BLaER1 (cell line): ENCODE measurements around the gene SPDYE16.
"Not testable (repeated sequence)": the region's sequence is repeated elsewhere in the genome, so short reads cannot be mapped to it uniquely, and the experiment has no call there.

Experiments used
- H3K27ac ChIP-seq: shearing (Covaris generic); formaldehyde crosslinking; 2 replicates; pipeline ENCODE4 v1.8.1; 2022
- H3K27me3 ChIP-seq: shearing (Covaris generic); formaldehyde crosslinking; 2 replicates; pipeline ENCODE4 v1.8.1; 2022
- H3K36me3 ChIP-seq: shearing (Covaris generic); formaldehyde crosslinking; 2 replicates; pipeline ENCODE4 v1.8.1; 2022
- H3K4me1 ChIP-seq: shearing (Covaris generic); formaldehyde crosslinking; 2 replicates; pipeline ENCODE4 v1.8.1; 2022
- H3K4me2 ChIP-seq: shearing (Covaris generic); formaldehyde crosslinking; 2 replicates; pipeline ENCODE4 v1.8.1; 2022
- H3K4me3 ChIP-seq: shearing (Covaris generic); formaldehyde crosslinking; 2 replicates; pipeline ENCODE4 v1.8.1; 2022
- H3K9ac ChIP-seq: shearing (Covaris generic); formaldehyde crosslinking; 2 replicates; pipeline ENCODE4 v1.8.1; 2022
- H3K9me3 ChIP-seq: shearing (Covaris generic); formaldehyde crosslinking; 2 replicates; pipeline ENCODE4 v1.8.1; 2022
- H4K20me1 ChIP-seq: shearing (Covaris generic); formaldehyde crosslinking; 2 replicates; pipeline ENCODE4 v1.8.1; 2022

Gene SPDYE16, protein sequence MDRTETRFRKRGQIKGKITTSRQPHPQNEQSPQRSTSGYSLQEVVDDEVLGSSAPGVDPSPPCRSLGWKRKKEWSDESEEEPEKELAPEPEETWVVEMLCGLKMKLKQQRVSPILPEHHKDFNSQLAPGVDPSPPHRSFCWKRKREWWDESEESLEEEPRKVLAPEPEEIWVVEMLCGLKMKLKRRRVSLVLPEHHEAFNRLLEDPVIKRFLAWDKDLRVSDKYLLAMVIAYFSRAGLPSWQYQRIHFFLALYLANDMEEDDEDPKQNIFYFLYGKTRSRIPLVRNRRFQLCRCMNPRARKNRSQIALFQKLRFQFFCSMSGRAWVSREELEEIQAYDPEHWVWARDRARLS

DNA sequence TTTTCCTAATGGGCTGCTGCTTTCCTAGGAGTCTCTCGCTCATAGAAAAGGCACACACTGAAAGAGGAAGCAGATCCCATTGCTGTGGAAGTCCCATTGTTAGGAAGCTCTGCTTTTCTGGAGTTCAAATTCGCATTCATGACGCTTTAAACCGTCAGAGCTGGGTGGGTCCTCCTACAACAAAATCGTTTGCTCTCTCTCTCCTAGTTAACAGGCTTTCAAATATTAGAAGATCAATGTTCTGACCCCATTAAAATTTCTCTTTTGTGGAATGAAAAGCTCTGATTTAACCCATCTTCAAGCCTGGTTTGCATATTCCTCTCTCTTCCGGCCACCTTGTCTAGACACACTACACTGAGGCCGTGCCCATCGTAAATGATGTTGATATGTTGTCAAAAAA, at the start of gene SPDYE16:
Gene SPDYE16 (minus strand): TSS at position 101 of the 400 bp plus-strand sequence. CDS start 1,838 bp downstream, outside the sequence.
- not testable (repeated sequence) for H3K4me1 ChIP-seq, H3K36me3 ChIP-seq, H4K20me1 ChIP-seq, H3K4me3 ChIP-seq, H3K9ac ChIP-seq, H3K27ac ChIP-seq, H3K9me3 ChIP-seq, H3K27me3 ChIP-seq, H3K4me2 ChIP-seq

DNA sequence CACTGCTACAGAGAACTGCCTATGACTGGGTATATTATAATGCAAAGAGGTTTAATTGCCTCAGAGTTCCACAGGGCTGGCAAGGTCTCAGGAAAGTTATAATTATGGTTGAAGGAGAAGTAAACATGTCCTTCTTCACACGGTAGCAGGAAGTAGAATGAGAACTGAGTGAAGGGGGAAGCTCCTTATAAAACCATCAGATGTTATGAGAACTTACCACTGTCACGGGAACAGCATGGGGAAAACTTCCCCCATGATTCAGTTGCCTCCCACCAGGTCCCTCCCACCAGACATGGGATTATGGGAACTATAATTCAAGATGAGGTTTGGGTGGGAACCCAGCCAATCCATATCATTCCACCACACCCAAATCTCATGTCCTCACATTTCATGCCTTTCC, 49.6 kb upstream of the SPDYE16 start:
- not testable (repeated sequence) for H3K9ac ChIP-seq, H3K4me2 ChIP-seq, H3K4me3 ChIP-seq, H3K27me3 ChIP-seq, H3K27ac ChIP-seq, H3K9me3 ChIP-seq, H4K20me1 ChIP-seq
- H3K4me1 ChIP-seq, result peaks cover 24% of the 10 kb centered on the region
- peaks cover 16% of the 10 kb centered on the region for H3K36me3 ChIP-seq

DNA sequence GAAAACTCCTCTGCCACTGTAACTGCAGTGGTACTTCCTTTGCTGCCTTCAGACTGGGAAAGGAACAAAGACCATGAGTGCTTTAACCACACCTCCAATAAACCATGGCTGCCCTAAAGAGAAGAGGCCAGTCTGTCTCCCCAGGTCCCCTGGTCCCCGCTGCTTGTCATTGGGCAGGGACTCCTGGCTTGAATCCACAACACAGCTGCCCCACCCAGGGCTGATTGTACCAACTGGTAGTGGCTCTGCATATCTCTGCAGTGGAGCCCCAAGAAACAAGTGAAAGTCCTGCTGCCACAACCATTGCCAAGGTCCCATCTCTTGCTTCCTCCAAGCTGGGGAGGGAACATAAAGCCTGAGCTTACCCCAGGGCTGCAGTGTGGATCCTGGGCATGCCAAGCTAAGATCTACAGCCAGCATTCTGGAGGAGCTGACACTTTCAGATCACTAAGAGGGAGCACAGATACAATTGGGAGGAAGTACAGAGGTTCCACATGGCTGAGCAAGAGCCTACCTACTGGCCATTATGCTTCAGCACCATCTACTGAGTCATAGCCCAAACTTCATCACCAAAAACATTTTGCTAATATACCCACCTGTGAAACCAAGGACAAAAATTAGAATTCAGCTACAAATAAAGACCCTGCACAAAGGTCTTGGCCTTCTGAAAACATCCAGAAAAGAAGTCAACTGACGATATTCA, 48.7 kb upstream of the SPDYE16 start:
- Histone ChIP-seq H3K4me1 (peaks cover 26% of the 10 kb centered on the region), H3K4me2 (peak overlapping the region; percentile 13), H3K36me3 (peaks cover 19% of the 10 kb centered on the region), H4K20me1 (peaks cover 11% of the 10 kb centered on the region; the same call in 1 of the 2 replicates)
- H3K4me3 ChIP-seq, H3K27me3 ChIP-seq, H3K9ac ChIP-seq, H3K27ac ChIP-seq, H3K9me3 ChIP-seq: not testable (repeated sequence)

DNA sequence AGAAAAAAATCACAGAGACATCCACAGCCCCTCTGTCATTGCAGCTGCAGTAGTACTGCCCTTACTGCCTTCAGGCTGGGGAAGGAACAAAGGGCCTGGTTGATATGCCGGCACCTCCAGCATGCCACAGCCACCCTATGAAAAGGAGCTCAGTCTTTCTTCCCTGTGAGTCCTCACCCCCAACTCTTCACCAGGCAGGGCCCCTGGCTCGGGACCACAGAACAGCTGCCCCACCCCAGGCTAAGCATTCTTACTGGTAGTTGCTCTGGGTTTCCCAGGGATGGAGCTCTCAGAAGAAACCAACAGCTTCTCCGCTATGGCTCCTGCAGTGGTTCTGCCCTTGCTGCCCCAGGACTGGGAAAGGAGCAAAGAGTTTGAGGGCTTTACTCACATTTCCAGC, 47.9 kb upstream of the SPDYE16 start:
- H3K27me3 ChIP-seq, H3K9me3 ChIP-seq, H3K4me3 ChIP-seq, H3K9ac ChIP-seq, H3K27ac ChIP-seq: not testable (repeated sequence)
- peaks cover 14% of the 10 kb centered on the region; the same call in 1 of the 2 replicates for H4K20me1 ChIP-seq
- H3K36me3 ChIP-seq, result peaks cover 20% of the 10 kb centered on the region
- peaks cover 26% of the 10 kb centered on the region for H3K4me1 ChIP-seq
- peak overlapping the region; percentile 13 for H3K4me2 ChIP-seq

DNA sequence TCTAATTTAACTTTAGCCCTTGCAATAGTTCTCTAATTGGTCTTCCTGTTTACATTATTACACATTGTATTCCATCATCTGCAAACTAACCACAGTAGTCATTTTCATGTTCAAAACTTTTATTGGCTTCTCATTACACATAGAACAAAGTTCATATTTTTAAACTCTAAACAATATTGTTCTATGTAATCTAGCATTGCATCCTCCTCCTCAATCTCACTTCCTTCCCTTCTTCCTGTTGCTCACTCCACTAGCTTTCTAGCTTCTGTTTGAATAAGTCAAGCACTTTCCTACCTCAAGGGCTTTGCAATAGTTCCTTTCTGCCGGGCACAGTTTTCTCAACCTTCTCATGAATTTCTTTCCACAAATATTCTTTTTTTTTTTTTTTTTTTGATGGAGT, 45.5 kb upstream of the SPDYE16 start:
- Histone ChIP-seq H3K4me1 (peaks cover 26% of the 10 kb centered on the region), H4K20me1 (peaks cover 14% of the 10 kb centered on the region; the same call in 1 of the 2 replicates), H3K36me3 (peaks cover 20% of the 10 kb centered on the region)
- H3K9ac ChIP-seq, H3K4me2 ChIP-seq, H3K4me3 ChIP-seq, H3K27ac ChIP-seq, H3K9me3 ChIP-seq, H3K27me3 ChIP-seq: not testable (repeated sequence)

DNA sequence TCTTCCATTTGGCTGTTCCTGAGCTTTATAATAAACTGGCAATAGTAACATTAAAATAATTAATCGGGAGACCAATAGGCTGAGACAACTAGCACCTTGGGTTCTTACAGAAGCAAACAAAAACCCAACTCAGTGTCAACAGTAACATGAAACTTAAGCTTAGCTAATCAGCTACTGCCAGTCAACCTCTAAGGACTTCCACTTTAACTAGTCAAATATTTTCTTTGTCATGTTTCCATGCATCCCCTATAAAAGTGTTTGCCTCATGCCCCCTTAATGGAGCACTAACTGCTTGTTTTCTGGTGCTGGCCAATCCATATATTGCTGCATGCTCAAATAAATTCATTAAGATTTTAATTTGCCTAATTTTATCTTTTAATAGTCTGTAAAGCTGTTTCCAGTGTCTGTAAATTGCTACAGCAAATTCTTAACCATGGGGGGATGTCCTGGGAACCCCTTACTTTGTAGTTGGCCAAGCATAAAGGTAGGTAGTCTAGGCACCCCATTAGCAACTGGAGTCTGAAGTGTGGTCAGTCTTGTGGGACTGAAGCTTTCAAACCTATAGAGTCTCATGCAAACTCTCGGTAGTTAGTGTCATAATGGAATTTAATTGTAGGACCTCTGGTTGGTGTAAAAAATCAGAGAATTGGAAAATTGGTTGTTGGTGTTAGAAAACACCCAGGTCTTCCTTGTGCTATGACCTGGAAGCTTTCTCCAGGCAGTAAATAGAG, 43.7 kb upstream of the SPDYE16 start:
- not testable (repeated sequence) for H3K9ac ChIP-seq, H3K27ac ChIP-seq, H3K4me3 ChIP-seq, H3K9me3 ChIP-seq, H3K4me2 ChIP-seq, H3K27me3 ChIP-seq
- Histone ChIP-seq H3K36me3 (peaks cover 14% of the 10 kb centered on the region; the same call in 1 of the 2 replicates), H3K4me1 (peaks cover 21% of the 10 kb centered on the region), H4K20me1 (peaks cover 14% of the 10 kb centered on the region; the same call in 1 of the 2 replicates)

DNA sequence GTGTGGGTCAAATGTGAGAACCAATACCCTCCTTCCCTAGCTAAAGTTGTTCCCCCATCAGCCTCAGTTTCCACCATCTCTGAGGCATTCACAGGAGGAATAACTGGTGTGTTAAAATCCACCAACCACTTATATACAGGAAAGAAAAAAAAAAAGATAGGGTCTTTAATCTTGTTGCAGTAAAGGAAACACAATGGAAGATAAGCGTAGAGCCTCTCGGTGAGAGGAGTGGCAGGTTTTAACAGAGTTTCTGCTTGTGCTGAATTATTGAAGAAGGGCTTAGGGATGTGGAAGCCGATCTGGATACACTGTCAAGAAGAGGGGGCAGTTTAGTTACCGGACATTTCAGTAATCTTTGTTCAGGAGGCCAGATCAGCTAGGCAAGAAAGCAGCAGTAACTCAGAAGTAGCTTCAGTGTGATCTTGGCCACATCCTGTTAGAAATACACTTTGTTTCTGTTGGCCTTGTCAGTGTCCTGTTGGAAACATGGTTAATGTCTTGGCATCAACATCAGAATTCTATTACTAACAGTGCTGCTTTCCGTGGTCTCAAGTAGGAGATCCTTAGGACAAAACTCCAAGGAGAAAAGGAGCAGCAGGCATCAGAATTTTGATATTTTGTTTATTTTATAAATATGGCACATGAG, 40.7 kb upstream of the SPDYE16 start:
- H3K4me1 ChIP-seq, H3K27me3 ChIP-seq, H3K4me2 ChIP-seq, H3K9ac ChIP-seq, H3K9me3 ChIP-seq, H3K36me3 ChIP-seq, H3K4me3 ChIP-seq, H3K27ac ChIP-seq: not testable (repeated sequence)
- peaks cover 14% of the 10 kb centered on the region; the same call in 1 of the 2 replicates for H4K20me1 ChIP-seq

DNA sequence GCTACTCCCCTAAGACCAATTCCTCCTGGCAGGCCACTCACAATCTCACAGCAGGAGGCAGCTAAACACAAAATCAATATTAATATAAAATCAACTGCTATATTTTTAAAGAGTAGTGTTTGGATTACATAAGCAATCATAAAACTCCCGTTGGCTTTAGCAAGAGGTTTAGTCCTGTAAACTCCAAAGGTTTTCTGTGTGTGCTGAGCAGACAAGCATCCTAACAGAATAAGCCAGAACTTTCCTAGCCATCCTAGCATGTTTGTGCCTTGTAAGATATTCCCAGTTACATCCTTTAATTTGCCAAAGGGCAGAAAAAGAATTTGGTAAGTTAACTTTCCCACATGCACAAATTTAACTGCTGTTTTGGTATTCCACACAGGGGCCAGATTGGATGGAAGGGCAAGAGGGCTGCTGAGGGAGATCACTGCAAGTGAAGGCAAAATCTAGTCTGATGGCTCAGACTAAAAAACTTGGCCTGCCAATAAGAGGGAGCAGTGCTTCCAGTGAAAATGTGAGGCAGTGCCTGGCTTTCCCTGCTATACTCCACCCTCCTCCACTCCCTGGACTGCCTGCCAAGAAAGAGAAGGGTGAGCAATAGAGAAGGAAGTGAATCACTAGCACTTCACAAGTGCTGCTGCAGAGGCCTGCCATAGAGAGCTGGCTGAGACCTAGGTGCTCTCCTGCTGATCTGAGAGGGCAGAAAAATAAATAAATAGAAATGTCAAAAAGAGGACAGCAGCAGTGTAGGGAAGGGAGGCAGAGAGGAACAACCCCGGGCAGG, 39.9 kb upstream of the SPDYE16 start:
- H3K4me2 ChIP-seq, H3K36me3 ChIP-seq, H3K27me3 ChIP-seq, H3K4me3 ChIP-seq, H3K27ac ChIP-seq, H3K4me1 ChIP-seq, H3K9me3 ChIP-seq, H3K9ac ChIP-seq: not testable (repeated sequence)
- H4K20me1 ChIP-seq, result peaks cover 13% of the 10 kb centered on the region; the same call in 1 of the 2 replicates

DNA sequence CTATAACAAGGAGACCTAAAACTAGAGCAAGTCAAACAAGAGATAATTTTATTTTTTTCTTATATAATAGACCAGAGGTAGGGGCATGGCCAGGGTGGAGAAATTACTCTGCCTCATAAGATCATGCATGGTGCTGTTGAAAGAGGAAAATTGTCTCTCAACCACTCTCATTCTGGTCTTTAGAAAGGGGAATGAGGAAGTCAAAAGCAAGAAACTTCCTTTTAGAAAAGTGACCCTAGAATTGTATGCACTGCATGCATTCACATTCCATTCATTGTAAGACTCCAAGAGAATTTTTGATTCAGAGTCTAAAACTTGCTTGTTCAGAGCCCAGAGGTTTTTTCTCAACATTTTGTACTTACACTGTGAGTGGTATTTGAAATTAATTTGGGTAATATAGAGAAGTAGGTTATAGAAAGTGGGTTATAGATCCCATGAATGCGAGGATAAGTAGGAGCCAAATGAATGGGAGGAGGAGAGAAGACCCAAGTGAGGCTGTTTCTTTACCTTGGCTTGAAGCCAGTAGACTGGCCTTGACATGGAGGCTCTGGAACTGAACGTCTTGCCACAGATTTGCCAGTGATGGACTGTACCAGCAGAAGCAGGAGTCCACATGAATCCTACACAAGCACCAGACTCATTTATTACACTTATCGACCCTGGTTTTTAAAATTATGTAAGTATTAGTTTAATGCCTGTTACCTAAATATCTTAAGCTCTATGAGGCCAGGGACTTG, 33.0 kb upstream of the SPDYE16 start:
- not testable (repeated sequence) for H3K36me3 ChIP-seq, H3K27ac ChIP-seq, H3K4me3 ChIP-seq, H3K9ac ChIP-seq, H3K4me1 ChIP-seq, H3K9me3 ChIP-seq, H4K20me1 ChIP-seq, H3K27me3 ChIP-seq, H3K4me2 ChIP-seq

DNA sequence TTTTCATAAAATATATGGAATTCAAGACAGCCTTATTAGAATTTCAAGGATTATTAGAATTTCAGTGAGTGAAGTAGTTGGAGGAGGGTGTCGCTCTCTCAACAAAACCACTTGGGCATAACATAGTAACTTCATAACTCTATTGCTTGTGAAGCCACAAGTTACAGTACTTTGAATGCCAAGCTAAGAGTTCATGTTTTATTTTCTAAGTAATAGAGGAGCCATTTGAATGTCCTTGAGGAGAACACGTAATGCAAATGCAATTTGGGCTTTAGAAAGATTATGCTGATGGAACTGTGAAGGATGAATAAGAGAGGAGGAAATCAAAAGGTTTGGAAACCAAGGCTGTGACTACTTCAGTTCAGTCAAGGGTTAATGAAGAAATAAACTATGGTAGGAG, 32.3 kb upstream of the SPDYE16 start:
- H4K20me1 ChIP-seq, H3K27ac ChIP-seq, H3K27me3 ChIP-seq, H3K4me3 ChIP-seq, H3K4me1 ChIP-seq, H3K9ac ChIP-seq, H3K9me3 ChIP-seq, H3K4me2 ChIP-seq: not testable (repeated sequence)
- peaks cover 10% of the 10 kb centered on the region for H3K36me3 ChIP-seq

DNA sequence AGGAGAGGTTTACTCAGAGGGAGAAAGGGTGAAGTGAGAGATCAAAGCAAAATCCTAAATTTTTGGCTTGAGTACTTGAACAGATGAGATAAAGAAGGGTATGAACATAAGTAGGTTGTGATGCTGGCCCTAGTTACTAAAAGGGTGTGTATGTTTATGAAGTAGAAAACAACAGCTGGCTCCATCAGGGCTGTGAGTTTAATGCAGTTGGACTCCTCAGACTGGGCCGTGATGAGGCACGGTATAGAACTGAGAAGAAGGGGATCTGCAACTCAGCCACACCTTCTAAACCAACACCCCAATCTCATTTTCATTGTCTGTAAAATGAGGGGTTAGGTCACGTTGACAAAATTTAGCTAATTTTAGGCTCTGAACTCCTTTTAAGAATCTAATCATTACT, 29.2 kb upstream of the SPDYE16 start:
- H4K20me1 ChIP-seq, result peaks cover 27% of the 10 kb centered on the region
- not testable (repeated sequence) for H3K4me3 ChIP-seq

DNA sequence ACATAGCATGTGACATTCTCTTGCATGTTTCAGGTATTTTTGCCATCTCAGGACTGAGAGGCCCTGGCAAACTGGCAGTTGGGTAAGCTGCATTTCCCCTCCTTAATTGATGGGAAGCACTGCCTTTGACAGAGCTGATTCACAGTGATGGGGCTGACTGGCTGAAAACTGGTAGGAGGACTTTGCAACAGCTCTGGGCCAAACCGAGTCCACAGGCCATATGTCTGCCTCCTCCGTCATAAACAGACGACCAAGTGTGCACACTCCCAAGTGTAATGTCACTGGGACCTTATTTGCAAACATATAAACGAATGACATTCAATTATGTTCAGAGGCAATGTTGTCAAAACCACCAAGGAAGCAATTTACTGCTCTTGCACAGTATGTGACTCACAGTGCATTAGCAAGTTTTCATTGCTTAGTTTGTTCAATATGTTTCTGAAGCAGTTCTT, 27.3 kb upstream of the SPDYE16 start:
- Histone ChIP-seq H3K36me3 (peaks cover 23% of the 10 kb centered on the region), H4K20me1 (peaks cover 30% of the 10 kb centered on the region)
- H3K27ac ChIP-seq, H3K4me1 ChIP-seq, H3K4me2 ChIP-seq, H3K9me3 ChIP-seq, H3K4me3 ChIP-seq, H3K9ac ChIP-seq, H3K27me3 ChIP-seq: not testable (repeated sequence)

More for the DNA sequence above, 29.2 kb upstream of the SPDYE16 start:
- H3K9ac ChIP-seq, H3K27me3 ChIP-seq, H3K9me3 ChIP-seq, H3K4me2 ChIP-seq, H3K27ac ChIP-seq, H3K4me1 ChIP-seq: not testable (repeated sequence)
- peaks cover 21% of the 10 kb centered on the region for H3K36me3 ChIP-seq

DNA sequence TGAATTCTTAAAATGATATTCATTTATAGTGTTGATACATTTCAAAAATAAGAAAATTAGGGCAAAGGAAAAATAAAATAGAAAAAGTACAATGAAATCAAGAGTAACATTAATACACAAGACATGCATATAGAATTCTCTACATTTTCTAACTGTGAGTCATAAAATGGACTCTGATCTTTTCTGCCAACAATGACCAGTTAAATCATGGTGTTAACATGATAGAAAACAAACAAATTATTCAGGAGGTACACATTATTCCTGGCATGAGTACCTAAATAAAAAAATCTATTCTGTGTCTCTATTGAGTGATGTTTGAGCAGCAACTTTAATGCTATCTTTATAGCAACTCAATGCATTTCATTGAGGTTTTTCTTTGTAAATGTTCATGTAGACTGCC, 25.6 kb upstream of the SPDYE16 start:
- H3K4me1 ChIP-seq, H3K9ac ChIP-seq, H3K27me3 ChIP-seq, H3K4me2 ChIP-seq, H3K4me3 ChIP-seq, H3K9me3 ChIP-seq, H3K27ac ChIP-seq: not testable (repeated sequence)
- H3K36me3 ChIP-seq, result peaks cover 23% of the 10 kb centered on the region
- peaks cover 30% of the 10 kb centered on the region for H4K20me1 ChIP-seq
